H1 (cell line): ENCODE data around the gene TLR7. TPM values are rescaled to one million over a fixed set of nuclear protein-coding genes. Genes with fewer than 3 reads are reported as not detected.

ENCODE experiments used
- CTCF ChIA-PET: fragments of 300-600 bp; sonication (Branson Sonifier 250); formaldehyde crosslinking; loops from one replicate; lab custom pipeline; 2021; ENCODE audit not compliant: partially characterized antibody; lab: Charles Lee
- POLR2A ChIA-PET: fragments of 300-600 bp; sonication (Branson Sonifier 250); formaldehyde crosslinking; loops from one replicate; lab custom pipeline; 2021; ENCODE audit warnings: inconsistent platforms; ENCODE audit not compliant: partially characterized antibody; lab: Charles Lee
- DNase-seq, 2 experiments: peaks; one replicate each; pipeline versions ENCODE4 v3.0.0 to v3.0.0-alpha.2; 2010 to 2022; ENCODE audit warnings: low spot score in 2 of 2, low read depth in 1 of 2, mixed read lengths in 1 of 2
- FAIRE-seq: peaks from 2 replicates; lab custom pipeline; 2011; peaks lifted over from hg19 to GRCh38; lab: Jason Lieb, UNC
- H2AFZ ChIP-seq: 2 replicates; pipeline ENCODE4 v1.8.1; 2012; ENCODE audit warnings: low read length, inconsistent platforms
- H2AK5ac ChIP-seq: 2 replicates; pipeline ENCODE4 v1.6.1; 2013; ENCODE audit warnings: low read depth, low read length
- H2BK120ac ChIP-seq: replicated peaks from 2 replicates; pipeline ENCODE3; 2013; ENCODE audit warnings: low read depth, low read length, inconsistent platforms
- H2BK12ac ChIP-seq: 2 replicates; pipeline ENCODE4 v1.6.1; 2013; ENCODE audit warnings: low read depth, low read length
- H2BK15ac ChIP-seq: 2 replicates; pipeline ENCODE4 v1.6.1; 2013; ENCODE audit warnings: low read length
- H2BK20ac ChIP-seq: 2 replicates; pipeline ENCODE4 v1.6.1; 2013; ENCODE audit warnings: low read length
- H2BK5ac ChIP-seq: 2 replicates; pipeline ENCODE4 v1.6.1; 2013; ENCODE audit warnings: low read depth, low read length
- H3K14ac ChIP-seq: 2 replicates; pipeline ENCODE4 v1.6.1; 2013; ENCODE audit warnings: inconsistent platforms; ENCODE audit not compliant: insufficient read length
- H3K18ac ChIP-seq: 2 replicates; pipeline ENCODE4 v1.6.1; 2013; ENCODE audit warnings: low read length; ENCODE audit errors: extremely low read depth
- H3K23ac ChIP-seq: 2 replicates; pipeline ENCODE4 v1.6.1; 2013; ENCODE audit warnings: inconsistent platforms; ENCODE audit not compliant: insufficient read length
- H3K23me2 ChIP-seq: 2 replicates; pipeline ENCODE4 v1.6.1; 2013; ENCODE audit warnings: low read depth, low read length
- H3K27ac ChIP-seq: 2 replicates; pipeline ENCODE4 v1.6.1; 2011; ENCODE audit warnings: low read depth, low read length, inconsistent platforms
- H3K27me3 ChIP-seq, 4 experiments: replicated peaks in 1 of 4; 1 replicate in 1 of 4; 2 replicates in 3 of 4; pipeline versions ENCODE4 v1.6.1 to v1.8.1; 2011 to 2013; ENCODE audit warnings: low read length in 3 of 4, mild to moderate bottlenecking in 3 of 4, inconsistent platforms in 2 of 4, mixed read lengths in 2 of 4, moderate library complexity in 1 of 4; ENCODE audit not compliant: control insufficient read depth in 3 of 4, insufficient read depth in 3 of 4; ENCODE audit errors: extremely low read depth in 1 of 4
- H3K36me3 ChIP-seq, 4 experiments: 2 replicates each; pipeline versions ENCODE4 v1.6.1 to v1.8.1; 2011 to 2013; ENCODE audit warnings: mild to moderate bottlenecking in 4 of 4, low read length in 3 of 4, moderate library complexity in 2 of 4, control low read depth in 1 of 4, inconsistent platforms in 1 of 4; ENCODE audit not compliant: insufficient read depth in 4 of 4, control insufficient read depth in 2 of 4
- H3K4ac ChIP-seq: replicated peaks from 2 replicates; pipeline ENCODE3; 2013; ENCODE audit warnings: low read length, low read depth, mixed read lengths, inconsistent platforms; ENCODE audit not compliant: insufficient read length
- H3K4me1 ChIP-seq, 4 experiments: replicated peaks in 1 of 4; 1 replicate in 1 of 4; 2 replicates in 3 of 4; pipeline versions ENCODE4 v1.6.1 to v1.8.1; 2011 to 2013; ENCODE audit warnings: low read length in 3 of 4, inconsistent platforms in 2 of 4, mixed read lengths in 1 of 4; ENCODE audit not compliant: insufficient read depth in 4 of 4, control insufficient read depth in 3 of 4
- H3K4me2 ChIP-seq, 2 experiments: 2 replicates each; pipeline versions ENCODE4 v1.6.1 to v1.8.1; 2011 to 2013; ENCODE audit warnings: low read depth in 2 of 2, low read length in 2 of 2, control low read depth in 1 of 2, inconsistent platforms in 1 of 2, mild to moderate bottlenecking in 1 of 2; ENCODE audit not compliant: insufficient read depth in 1 of 2
- H3K4me3 ChIP-seq, 4 experiments: fragments of 200-600, 300-600 bp in 1 of 4; sonication (generic), shearing (Covaris generic), sonication (Bioruptor Twin) in 1 of 4; 2 replicates each; pipeline versions ENCODE4 v1.5.1 to v1.8.1; 2011 to 2016; ENCODE audit warnings: low read length in 4 of 4, low read depth in 3 of 4, control low read depth in 2 of 4, inconsistent platforms in 2 of 4, mild to moderate bottlenecking in 2 of 4, mixed read lengths in 1 of 4, moderate library complexity in 1 of 4; ENCODE audit not compliant: insufficient read depth in 2 of 4; ENCODE audit errors: extremely low read depth in 1 of 4
- H3K56ac ChIP-seq: replicated peaks from 2 replicates; pipeline ENCODE3; 2013; ENCODE audit warnings: low read depth, mild to moderate bottlenecking, mixed read lengths, low read length, inconsistent platforms; ENCODE audit not compliant: insufficient read length
- H3K79me1 ChIP-seq: 2 replicates; pipeline ENCODE4 v1.6.1; 2013; ENCODE audit warnings: low read depth, low read length, control low read depth
- H3K79me2 ChIP-seq, 2 experiments: 2 replicates each; pipeline versions ENCODE4 v1.6.1 to v1.8.1; 2012 to 2013; ENCODE audit warnings: low read length in 2 of 2, mild to moderate bottlenecking in 2 of 2, inconsistent platforms in 1 of 2; ENCODE audit not compliant: insufficient read depth in 2 of 2, control insufficient read depth in 1 of 2
- H3K9ac ChIP-seq, 4 experiments: replicated peaks in 1 of 4; 1 replicate in 1 of 4; 2 replicates in 3 of 4; pipeline versions ENCODE4 v1.6.1 to v1.8.1; 2011 to 2013; ENCODE audit warnings: low read depth in 3 of 4, low read length in 3 of 4, control low read depth in 2 of 4, mild to moderate bottlenecking in 2 of 4, moderate library complexity in 2 of 4, inconsistent platforms in 1 of 4; ENCODE audit errors: extremely low read depth in 1 of 4
- H3K9me3 ChIP-seq, 2 experiments: 2 replicates each; pipeline versions ENCODE4 v1.6.1 to v1.8.1; 2012 to 2013; ENCODE audit warnings: mild to moderate bottlenecking in 2 of 2, moderate library complexity in 2 of 2, control low read depth in 1 of 2, inconsistent platforms in 1 of 2, low read depth in 1 of 2, low read length in 1 of 2, mixed read lengths in 1 of 2; ENCODE audit not compliant: insufficient read depth in 2 of 2
- H4K20me1 ChIP-seq, 2 experiments: replicated peaks in 1 of 2; 2 replicates each; pipeline versions ENCODE3 to v1.8.1; 2011 to 2013; ENCODE audit warnings: inconsistent platforms in 2 of 2, low read length in 2 of 2, mild to moderate bottlenecking in 1 of 2; ENCODE audit not compliant: insufficient read depth in 2 of 2, control insufficient read depth in 1 of 2
- H4K5ac ChIP-seq: 2 replicates; pipeline ENCODE4 v1.6.1; 2013; ENCODE audit warnings: low read length, low read depth, mixed read lengths, inconsistent platforms; ENCODE audit not compliant: insufficient read length
- H4K8ac ChIP-seq: 2 replicates; pipeline ENCODE4 v1.8.0; 2013; ENCODE audit warnings: mild to moderate bottlenecking, moderate library complexity, low read length, inconsistent platforms; ENCODE audit not compliant: insufficient read depth; ENCODE audit errors: extremely low read depth
- H4K91ac ChIP-seq: replicated peaks from 2 replicates; pipeline ENCODE3; 2013; ENCODE audit warnings: low read length, mixed read lengths, inconsistent platforms; ENCODE audit not compliant: insufficient read length
- CHD1 ChIP-seq: IDR thresholded peaks from 2 replicates; pipeline ENCODE4 v1.6.1; 2012; ENCODE audit warnings: low read depth, low read length, improper control_type of control experiment
- GTF2F1 ChIP-seq: IDR thresholded peaks from 2 replicates; pipeline ENCODE4 v1.6.1; 2012; ENCODE audit warnings: low read depth, low read length, improper control_type of control experiment, borderline replicate concordance
- JUND ChIP-seq: IDR thresholded peaks from 2 replicates; pipeline ENCODE4 v1.6.1; 2011; ENCODE audit warnings: mild to moderate bottlenecking, improper control_type of control experiment, low read length
- KDM1A ChIP-seq: fragments of 200-600, 300-600 bp; sonication (generic); IDR thresholded peaks from 2 replicates; pipeline ENCODE4 v1.7.1; 2016; ENCODE audit warnings: mild to moderate bottlenecking, low read length, borderline replicate concordance
- KDM5A ChIP-seq: fragments of 200-600 bp; IDR thresholded peaks from 2 replicates; pipeline ENCODE4 v1.7.1; 2012; ENCODE audit warnings: mild to moderate bottlenecking, low read length, inconsistent platforms, mixed read lengths
- NANOG ChIP-seq: IDR thresholded peaks from 2 replicates; pipeline ENCODE4 v1.6.1; 2011; ENCODE audit warnings: low read length, low read depth, mild to moderate bottlenecking, inconsistent platforms; ENCODE audit not compliant: insufficient read depth, poor library complexity, severe bottlenecking
- POU5F1 ChIP-seq: IDR thresholded peaks from 2 replicates; pipeline ENCODE4 v1.6.1; 2011; ENCODE audit warnings: low read depth, mild to moderate bottlenecking, low read length, moderate library complexity
- RFX5 ChIP-seq: IDR thresholded peaks from 2 replicates; pipeline ENCODE4 v1.6.1; 2011; ENCODE audit warnings: low read depth, low read length, improper control_type of control experiment, borderline replicate concordance
- RNF2 ChIP-seq: fragments of 200-900, 300-1000 bp; sonication (generic); IDR thresholded peaks from 2 replicates; pipeline ENCODE4 v1.7.1; 2016; ENCODE audit warnings: borderline replicate concordance, low read depth, mild to moderate bottlenecking, antibody characterized with exemption, low read length; ENCODE audit not compliant: poor library complexity, severe bottlenecking; ENCODE audit errors: missing control alignments
- SIN3A ChIP-seq, 2 experiments: IDR thresholded peaks in 1 of 2; conservative IDR thresholded peaks in 1 of 2; 2 replicates each; pipeline ENCODE4 v1.6.1; 2011 to 2012; ENCODE audit warnings: low read length in 2 of 2, improper control_type of control experiment in 1 of 2, low read depth in 1 of 2, mild to moderate bottlenecking in 1 of 2
- SP4 ChIP-seq: IDR thresholded peaks from 2 replicates; pipeline ENCODE4 v1.6.1; 2012; ENCODE audit warnings: low read length, inconsistent platforms
- TAF1 ChIP-seq: IDR thresholded peaks from 2 replicates; pipeline ENCODE4 v1.6.1; 2011; ENCODE audit warnings: mild to moderate bottlenecking, low read depth, low read length
- WGBS, 2 experiments: shearing (Covaris generic) in 1 of 2; methylation state at CpG; one replicate each; pipeline versions ENCODE4 v1.1.6 to v1.1.7; 2013 to 2015; ENCODE audit warnings: low lambda C conversion rate in 2 of 2, mixed read lengths in 2 of 2, inconsistent platforms in 1 of 2, low coverage in 1 of 2, missing lambda C conversion rate in 1 of 2; ENCODE audit not compliant: insufficient replicate concordance in 2 of 2, insufficient coverage in 1 of 2, insufficient read length in 1 of 2; ENCODE audit errors: extremely low coverage in 1 of 2, missing lambda C conversion rate in 1 of 2; 5-methylcytosine and 5-hydroxymethylcytosine counted together
- polyA plus RNA-seq, 7 experiments: library from polyadenylated mRNA; depleted of rRNA in 3 of 7; stranded (reverse) in 5 of 7; unstranded in 2 of 7; fragments of >200 nt in 5 of 7; fragments of 200-250 nt in 2 of 7; gene quantifications; 1 replicate in 5 of 7; 2 replicates in 1 of 7; 4 replicates in 1 of 7; pipeline versions ENCODE4 v1.2.1 to v1.2.3, GENCODE V29; 2011 to 2013; ENCODE audit warnings: missing spikeins in 2 of 7, mixed read lengths in 2 of 7
- total RNA-seq: library from RNA; stranded (reverse); fragmentation: NEBNext Ultra II Directional; extraction: Animal tissue kit (Norgen Biotek cat#: 25700); gene quantifications from 2 replicates; pipeline ENCODE4 v1.2.1, GENCODE V29; 2021
- TF ChIP-seq, protein P1 (sequence below): IDR thresholded peaks from 2 replicates; pipeline ENCODE4 v1.6.1; 2012; ENCODE audit warnings: inconsistent platforms

Gene TLR7
- total and polyA plus RNA-seq, 2 of the 8 experiments (the other 6 are each of a cell fraction or from before 2014, with no cell fraction given): 0.02 TPM; not detected in 1

- Histone ChIP-seq H3K56ac (no peak overlapping the region), H3K9ac (no peak overlapping the region), H3K27me3 (no peaks in the 10 kb centered on the region), H2BK120ac (no peak overlapping the region), H2BK15ac (no peak overlapping the region), H3K27ac (no peak overlapping the region), H3K79me2 (no peaks in the 10 kb centered on the region), H3K9me3 (no peaks in the 10 kb centered on the region; a peak in 1 of 4 replicates), H4K20me1 (no peaks in the 10 kb centered on the region), H3K14ac (no peak overlapping the region), H2BK5ac (no peak overlapping the region), H3K4me2 (no peak overlapping the region), H3K79me1 (no peaks in the 10 kb centered on the region), H2AFZ (no peak overlapping the region), H3K36me3 (no peaks in the 10 kb centered on the region), H2BK12ac (no peak overlapping the region), H4K5ac (no peak overlapping the region), H4K8ac (no peak overlapping the region), H3K23me2 (no peaks in the 10 kb centered on the region), H3K4me1 (no peaks in the 10 kb centered on the region), H2BK20ac (no peak overlapping the region), H3K4me3 (no peak overlapping the region), H3K4ac (no peak overlapping the region), H2AK5ac (no peak overlapping the region), H4K91ac (no peak overlapping the region), H3K23ac (no peak overlapping the region), H3K18ac (no peak overlapping the region)
- FAIRE-seq (no peak), DNase-seq (no peak)
- 89% methylated on average over 5 of the region's 5 CpGs; no CpG with 5 or more reads in 1 of the 2 experiments for WGBS, 2 experiments
- CTCF ChIA-PET: no interaction called here
- POLR2A ChIA-PET: no interaction called here
- TF ChIP-seq SIN3A (conservative IDR thresholded peaks at IDR 0.05 in 1 of 2, IDR thresholded peaks at IDR 0.05 in 1 of 2; ENCODE audit: low read depth in 1 of 2, low read length in 2 of 2): no peak
- TF ChIP-seq, protein P1, sequence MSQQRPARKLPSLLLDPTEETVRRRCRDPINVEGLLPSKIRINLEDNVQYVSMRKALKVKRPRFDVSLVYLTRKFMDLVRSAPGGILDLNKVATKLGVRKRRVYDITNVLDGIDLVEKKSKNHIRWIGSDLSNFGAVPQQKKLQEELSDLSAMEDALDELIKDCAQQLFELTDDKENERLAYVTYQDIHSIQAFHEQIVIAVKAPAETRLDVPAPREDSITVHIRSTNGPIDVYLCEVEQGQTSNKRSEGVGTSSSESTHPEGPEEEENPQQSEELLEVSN: no peak
- TF ChIP-seq RFX5: no peak
- no peak for TF ChIP-seq SP4
- TF ChIP-seq KDM5A: no peak
- no peak for TF ChIP-seq TAF1
- TF ChIP-seq KDM1A: no peak
- TF ChIP-seq POU5F1: no peak
- no peak for TF ChIP-seq NANOG
- TF ChIP-seq CHD1: no peak
- TF ChIP-seq RNF2: no peak
- no peak for TF ChIP-seq JUND
- no peak for TF ChIP-seq GTF2F1
These were observed 68.0 kb downstream of the TLR7 start for GRCh38 chrX:12934850-12935249.
